Left lobe of liver (tissue), 2 donors: ENCODE data around the gene XAB2. TPM values are rescaled to one million over a fixed set of nuclear protein-coding genes. Genes with fewer than 3 reads are reported as not detected.
"Not testable (repeated sequence)": the region's sequence is repeated elsewhere in the genome, so short reads cannot be mapped to it uniquely, and the experiment has no call there.

Experiments
- ATAC-seq: fragments of 200-7000 bp; cut with Tn5 transposase; one replicate; pipeline ENCODE4 v1.9.1; 2020; ENCODE audit warnings: mild to moderate bottlenecking, moderate library complexity
- DNase-seq: peaks from one replicate; pipeline ENCODE4 v3.0.0-alpha.2; 2020; ENCODE audit warnings: low spot score
- total RNA-seq: library from RNA; stranded (reverse); gene quantifications from one replicate; pipeline ENCODE4 v1.2.1, GENCODE V29; 2021
- donor health status: DM: no; HTN: no; CAD: no; lungs with moderate emphysema.
- donor health status: DM: no; HTN: yes; CAD: no.

XAB2 gene
- total RNA-seq, 1 donor from 2014 or later, result 21.2 TPM

- DNase-seq, result no peak
Measured at GRCh38 chr19:7650148-7650547, 20.8 kb upstream of the XAB2 start.

GRCh38 chr19:7648265-7649014, 19.1 kb upstream of the XAB2 start:
- ATAC-seq, result no peak
- DNase-seq, result no peak

More at GRCh38 chr19:7650148-7650547, 20.8 kb upstream of the XAB2 start:
- ATAC-seq, result no peak

- DNase-seq (no peak), ATAC-seq (no peak)
Measured at GRCh38 chr19:7647156-7647555, 17.8 kb upstream of the XAB2 start.

- DNase-seq, result no peak
- ATAC-seq, result no peak
Measured at GRCh38 chr19:7646426-7646700, 17.0 kb upstream of the XAB2 start.

- DNase-seq (no peak), ATAC-seq (no peak)
Measured at GRCh38 chr19:7645656-7646425, 16.5 kb upstream of the XAB2 start.

GRCh38 chr19:7645163-7645562, 15.8 kb upstream of the XAB2 start:
- no peak for ATAC-seq
- no peak for DNase-seq

GRCh38 chr19:7644550-7644877, 15.2 kb upstream of the XAB2 start:
- no peak for DNase-seq
- no peak for ATAC-seq

- not testable (repeated sequence) for DNase-seq, ATAC-seq
Measured at GRCh38 chr19:7643629-7644549, 14.5 kb upstream of the XAB2 start.

GRCh38 chr19:7643031-7643415, 13.7 kb upstream of the XAB2 start:
- DNase-seq (no peak), ATAC-seq (no peak)

- DNase-seq (no peak), ATAC-seq (no peak)
Measured at GRCh38 chr19:7642295-7643030, 13.1 kb upstream of the XAB2 start.

GRCh38 chr19:7641290-7642276, 12.2 kb upstream of the XAB2 start:
- no peak for DNase-seq
- ATAC-seq, result no peak

GRCh38 chr19:7640803-7641202, 11.5 kb upstream of the XAB2 start:
- ATAC-seq, result no peak

GRCh38 chr19:7639863-7640348, 10.6 kb upstream of the XAB2 start:
- no peak for ATAC-seq

More at GRCh38 chr19:7640803-7641202, 11.5 kb upstream of the XAB2 start:
- no peak for DNase-seq

GRCh38 chr19:7638802-7639465, 9.6 kb upstream of the XAB2 start:
- ATAC-seq (no peak), DNase-seq (no peak)

More at GRCh38 chr19:7639863-7640348, 10.6 kb upstream of the XAB2 start:
- no peak for DNase-seq

GRCh38 chr19:7637374-7638256, 8.3 kb upstream of the XAB2 start:
- DNase-seq (peak; percentile 60), ATAC-seq (peak; percentile 40)

- DNase-seq, result peak; percentile 88
- peak; percentile 97 for ATAC-seq
Measured at GRCh38 chr19:7636691-7637373, 7.5 kb upstream of the XAB2 start, which contains the start of gene STXBP2. STXBP2 (plus strand) TSS chr19:7637110; CDS start chr19:7637150, 40 bp downstream.

GRCh38 chr19:7636317-7636690, 7.0 kb upstream of the XAB2 start:
- ATAC-seq (no peak), DNase-seq (no peak)
